ENCODE results near the gene MID2.
A peak's percentile ranks its signal among the peaks of the same experiment; 100 is the strongest.
"Not testable (repeated sequence)": the region's sequence is repeated elsewhere in the genome, so short reads cannot be mapped to it uniquely, and the experiment has no call there.

MID2 gene, protein sequence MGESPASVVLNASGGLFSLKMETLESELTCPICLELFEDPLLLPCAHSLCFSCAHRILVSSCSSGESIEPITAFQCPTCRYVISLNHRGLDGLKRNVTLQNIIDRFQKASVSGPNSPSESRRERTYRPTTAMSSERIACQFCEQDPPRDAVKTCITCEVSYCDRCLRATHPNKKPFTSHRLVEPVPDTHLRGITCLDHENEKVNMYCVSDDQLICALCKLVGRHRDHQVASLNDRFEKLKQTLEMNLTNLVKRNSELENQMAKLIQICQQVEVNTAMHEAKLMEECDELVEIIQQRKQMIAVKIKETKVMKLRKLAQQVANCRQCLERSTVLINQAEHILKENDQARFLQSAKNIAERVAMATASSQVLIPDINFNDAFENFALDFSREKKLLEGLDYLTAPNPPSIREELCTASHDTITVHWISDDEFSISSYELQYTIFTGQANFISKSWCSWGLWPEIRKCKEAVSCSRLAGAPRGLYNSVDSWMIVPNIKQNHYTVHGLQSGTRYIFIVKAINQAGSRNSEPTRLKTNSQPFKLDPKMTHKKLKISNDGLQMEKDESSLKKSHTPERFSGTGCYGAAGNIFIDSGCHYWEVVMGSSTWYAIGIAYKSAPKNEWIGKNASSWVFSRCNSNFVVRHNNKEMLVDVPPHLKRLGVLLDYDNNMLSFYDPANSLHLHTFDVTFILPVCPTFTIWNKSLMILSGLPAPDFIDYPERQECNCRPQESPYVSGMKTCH

DNA sequence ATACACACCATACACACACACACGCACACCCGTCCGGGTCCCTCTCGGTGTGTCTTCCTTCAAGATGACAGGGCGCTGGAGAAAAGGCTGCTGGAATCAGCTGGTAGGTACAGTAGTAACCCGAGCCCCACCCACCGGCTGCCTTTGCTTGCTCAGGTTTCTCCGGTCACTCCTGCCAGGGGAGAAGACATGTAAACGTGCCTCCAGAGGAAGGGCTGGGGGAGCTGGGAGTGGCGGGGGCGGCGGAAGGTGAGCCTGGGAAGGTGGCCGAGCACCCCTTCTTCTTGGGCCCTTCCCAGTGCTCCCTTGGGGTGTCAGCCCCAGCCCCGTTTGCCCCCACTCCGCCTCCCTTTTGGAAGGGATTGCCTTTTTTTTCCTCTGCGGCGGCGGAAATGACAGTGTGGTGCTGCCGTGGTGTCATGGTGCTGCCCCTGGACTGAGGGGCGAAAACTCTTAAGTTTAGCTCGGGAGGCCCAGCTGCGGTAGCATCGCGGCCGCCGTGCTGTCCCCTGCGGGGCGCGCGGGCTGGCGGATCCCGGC is at the start of gene MID2:
TSS of gene MID2 (plus strand) at position 169 of the 540 bp plus-strand sequence. CDS start 561 bp downstream, outside the sequence.
- peak; percentile 52 for DNase-seq

DNA sequence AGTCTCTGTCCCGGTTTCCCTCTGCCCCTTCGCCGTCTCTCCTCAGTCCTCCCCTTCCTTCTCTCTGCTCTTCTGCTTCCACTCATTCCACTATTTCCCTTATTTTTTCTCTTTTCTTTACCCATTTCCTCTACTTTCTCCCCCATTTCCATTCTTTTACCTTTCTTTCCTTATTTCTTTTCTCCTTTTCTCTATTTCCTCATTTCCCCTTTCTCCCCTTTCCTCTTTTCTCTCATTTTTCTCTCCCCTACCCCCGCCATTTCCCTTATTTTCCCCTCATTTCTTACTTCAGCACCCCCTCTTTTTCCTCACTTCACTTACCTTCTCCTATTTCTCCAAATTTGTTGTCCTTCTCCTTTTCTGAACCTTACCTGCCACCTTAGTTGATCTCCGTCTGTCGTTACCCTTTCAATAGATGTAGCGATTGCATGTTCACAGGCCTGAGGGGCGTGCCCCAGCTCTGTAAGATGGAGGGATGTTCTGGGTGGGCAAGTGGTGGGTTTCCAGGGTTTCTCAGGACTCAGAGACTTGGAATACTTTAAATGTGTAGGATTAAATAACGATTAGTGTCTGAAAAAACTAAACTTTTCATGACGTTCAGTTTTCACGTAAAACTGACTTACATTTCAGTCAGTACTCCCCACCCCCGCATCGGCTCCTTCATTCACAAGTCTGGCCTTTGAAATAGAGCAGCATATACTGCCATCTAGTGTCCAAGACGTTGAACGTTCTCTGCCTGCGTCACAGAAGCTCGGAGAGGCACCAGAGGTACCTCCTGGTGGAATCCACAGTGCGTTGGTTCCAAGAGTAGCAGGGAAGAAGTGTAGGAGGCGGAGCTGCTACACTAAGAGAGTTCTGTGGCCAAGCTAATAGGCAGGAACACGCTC is 48.8 kb upstream of the MID2 start:
- DNase-seq, result peak; percentile 80

DNA sequence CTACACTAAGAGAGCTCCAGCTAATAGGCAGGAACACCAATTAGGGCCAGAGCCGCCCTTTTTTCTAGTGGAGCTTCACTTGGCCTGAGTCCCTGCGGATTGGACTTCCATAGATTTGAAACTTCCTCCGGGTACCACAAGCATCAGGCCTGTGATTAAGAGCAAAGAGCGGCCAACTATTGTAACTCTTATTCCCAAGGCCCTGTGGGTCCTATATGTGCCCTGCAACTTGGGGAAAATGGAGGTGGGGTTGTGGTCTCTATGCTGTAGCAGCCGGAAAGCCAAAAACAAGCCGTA is 48.2 kb upstream of the MID2 start, which contains the start of gene NCBP2L:
TSS of gene NCBP2L (plus strand) at position 198 of the 297 bp plus-strand sequence. CDS start 16,488 bp downstream, outside the sequence.
- DNase-seq, result no peak

DNA sequence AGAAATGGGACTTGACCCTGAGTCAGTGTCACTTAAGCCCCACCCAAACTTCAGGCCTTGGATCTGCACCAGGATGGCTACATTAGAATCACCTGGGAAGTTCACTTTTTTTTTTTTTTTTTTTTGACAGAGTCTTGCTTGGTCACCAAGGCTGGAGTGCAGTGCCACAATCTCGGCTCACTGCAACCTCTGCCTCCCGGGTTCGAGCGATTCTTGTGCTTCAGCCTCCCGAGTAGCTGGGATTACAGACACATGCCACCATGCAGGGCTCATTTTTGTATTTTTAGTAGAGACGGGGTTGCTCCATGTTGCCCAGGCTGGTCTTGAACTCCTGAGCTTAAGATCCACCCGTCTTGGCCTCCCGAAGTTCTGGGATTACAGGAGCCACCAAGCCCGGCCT is 45.1 kb upstream of the MID2 start:
- DNase-seq, result no peak

DNA sequence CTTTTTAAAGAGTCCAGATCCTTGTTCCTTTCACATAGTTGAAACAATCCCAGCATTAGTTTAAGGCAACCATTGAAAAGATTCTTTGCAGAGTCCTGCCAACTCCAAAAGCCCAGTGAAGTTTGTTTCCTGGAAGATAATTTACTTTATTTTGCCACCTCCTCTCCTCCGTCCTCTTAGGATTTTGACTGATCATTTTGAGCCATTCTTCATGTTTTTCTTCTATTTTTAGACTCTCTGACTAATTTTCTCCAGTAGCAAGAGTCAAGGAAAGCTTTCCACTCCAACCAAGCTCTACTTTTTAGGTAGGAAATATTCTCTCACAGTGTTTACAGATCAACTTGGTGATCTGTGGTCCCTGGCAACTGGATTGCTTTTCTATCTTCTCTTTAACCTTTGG is 37.8 kb upstream of the MID2 start:
- no peak for DNase-seq

DNA sequence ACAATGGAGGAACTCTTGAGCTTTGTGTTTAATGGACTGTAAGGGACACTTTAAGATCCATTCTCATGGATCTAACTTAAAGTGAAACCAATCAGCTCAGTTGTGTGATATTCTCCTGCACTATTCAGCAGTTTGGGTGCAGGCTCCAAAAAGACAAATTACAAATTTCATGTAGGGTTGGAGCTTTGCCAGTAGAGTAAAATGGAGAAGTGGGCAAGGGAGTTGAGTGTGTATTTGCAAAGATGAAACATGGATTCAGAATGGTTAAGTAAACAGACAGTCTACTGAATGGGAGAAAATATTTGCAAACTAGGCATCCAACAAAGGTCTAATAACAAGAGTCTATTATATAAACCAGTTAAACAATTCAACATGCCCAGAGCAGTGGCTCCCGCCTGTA is 21.2 kb upstream of the MID2 start:
- DNase-seq, result no peak

DNA sequence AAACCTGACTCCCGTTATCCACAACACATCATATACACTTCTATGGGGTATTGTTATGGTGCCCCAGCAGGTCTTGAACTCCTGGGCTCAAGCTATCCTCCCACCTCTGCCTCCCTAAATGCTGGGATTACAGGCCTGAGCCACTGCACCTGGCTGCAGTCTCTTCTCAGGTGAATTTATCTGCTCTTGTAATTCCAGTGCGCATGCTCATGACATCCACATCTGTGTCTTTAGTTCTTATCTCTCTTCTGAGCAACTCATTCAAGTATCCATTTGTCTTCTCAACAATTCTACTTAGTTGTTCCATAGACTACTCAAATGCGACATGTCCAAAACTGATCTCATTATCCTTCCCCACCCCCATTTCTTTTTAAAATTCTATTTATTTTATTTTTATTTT is 20.5 kb upstream of the MID2 start:
- DNase-seq, result no peak

DNA sequence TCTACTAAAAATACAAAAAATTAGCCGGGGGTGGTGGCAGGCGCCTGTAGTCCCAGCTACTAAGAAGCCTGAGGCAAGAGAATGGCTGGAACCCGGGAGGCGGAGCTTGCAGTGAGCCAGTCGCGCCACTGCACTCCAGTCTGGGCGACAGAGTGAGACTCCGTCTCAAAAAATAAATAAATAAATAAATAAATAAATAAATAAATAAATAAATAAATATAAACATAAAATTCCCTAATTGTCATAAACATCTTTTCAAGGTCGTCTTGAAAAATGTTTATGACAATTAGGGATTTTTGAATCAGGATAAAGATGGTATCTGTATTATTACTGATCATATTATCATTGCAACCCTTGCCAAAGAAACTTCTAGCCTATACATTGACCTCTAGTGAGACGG is 15.6 kb upstream of the MID2 start:
- not testable (repeated sequence) for DNase-seq

DNA sequence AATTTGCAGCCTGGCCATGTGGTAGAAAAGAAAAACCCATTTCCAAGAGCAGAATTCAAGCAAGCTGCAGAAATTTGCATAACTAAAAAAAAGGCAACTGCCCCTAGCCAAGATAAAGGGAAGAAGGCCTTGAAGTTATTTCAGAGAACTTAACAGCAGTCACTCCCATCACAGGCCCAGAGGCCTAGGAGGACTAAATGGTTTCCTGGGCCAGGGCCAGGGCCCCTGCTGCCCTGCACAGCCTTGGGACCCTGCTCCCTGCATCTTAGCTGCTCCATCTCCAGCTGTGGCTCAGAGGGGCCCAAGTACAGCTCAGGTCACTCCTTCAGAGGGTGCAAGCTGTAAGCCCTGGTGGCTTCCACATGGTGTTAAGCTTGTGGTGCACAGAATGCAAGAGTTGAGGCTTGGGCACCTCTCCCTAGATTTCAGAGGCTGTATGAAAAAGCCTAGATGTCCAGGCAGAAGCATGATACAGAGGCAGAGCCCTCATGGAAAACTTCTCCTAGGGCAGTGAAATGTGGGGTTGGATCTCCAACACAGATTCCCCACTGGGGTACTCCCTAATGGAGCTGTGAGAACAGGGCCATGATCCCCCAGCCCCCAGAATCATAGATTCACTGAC is 6.7 kb upstream of the MID2 start:
- no peak for DNase-seq

DNA sequence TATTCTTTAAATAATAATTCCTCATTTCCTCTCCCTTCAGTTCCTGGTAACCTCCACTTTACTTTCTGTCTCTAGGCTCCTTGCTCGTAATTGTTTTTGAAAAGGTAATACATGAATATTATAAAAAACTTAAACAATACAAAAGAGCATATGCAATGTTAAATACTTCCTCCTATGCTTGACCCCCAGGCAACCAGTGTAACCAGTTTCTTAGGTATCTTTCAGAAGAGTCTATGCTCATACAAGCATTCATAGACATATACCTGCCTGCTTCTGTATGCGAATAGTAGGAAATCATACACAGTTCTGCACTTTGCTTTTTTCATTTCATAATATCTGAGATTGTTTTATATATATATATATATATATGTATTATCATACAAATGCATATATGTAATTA is 2.6 kb upstream of the MID2 start:
- DNase-seq, result no peak

DNA sequence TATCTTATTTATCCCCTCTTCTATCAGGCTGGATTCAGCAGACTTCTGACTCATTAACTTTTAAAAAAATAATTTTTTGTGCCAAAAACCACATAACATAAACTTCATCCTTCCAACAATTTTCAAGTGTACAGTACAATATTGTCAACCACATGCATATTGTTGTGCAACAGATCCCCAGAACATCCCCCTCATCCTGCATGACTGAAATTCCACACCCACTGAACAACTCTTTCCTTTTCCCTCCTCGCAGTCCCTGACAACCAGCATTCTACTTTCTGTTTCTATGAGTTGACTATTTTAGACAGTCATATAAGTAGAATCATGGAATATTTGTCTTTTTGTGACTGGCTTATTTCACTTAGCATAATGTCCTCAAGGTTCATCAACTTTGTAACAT is 2.2 kb upstream of the MID2 start:
- DNase-seq, result peak; percentile 76

DNA sequence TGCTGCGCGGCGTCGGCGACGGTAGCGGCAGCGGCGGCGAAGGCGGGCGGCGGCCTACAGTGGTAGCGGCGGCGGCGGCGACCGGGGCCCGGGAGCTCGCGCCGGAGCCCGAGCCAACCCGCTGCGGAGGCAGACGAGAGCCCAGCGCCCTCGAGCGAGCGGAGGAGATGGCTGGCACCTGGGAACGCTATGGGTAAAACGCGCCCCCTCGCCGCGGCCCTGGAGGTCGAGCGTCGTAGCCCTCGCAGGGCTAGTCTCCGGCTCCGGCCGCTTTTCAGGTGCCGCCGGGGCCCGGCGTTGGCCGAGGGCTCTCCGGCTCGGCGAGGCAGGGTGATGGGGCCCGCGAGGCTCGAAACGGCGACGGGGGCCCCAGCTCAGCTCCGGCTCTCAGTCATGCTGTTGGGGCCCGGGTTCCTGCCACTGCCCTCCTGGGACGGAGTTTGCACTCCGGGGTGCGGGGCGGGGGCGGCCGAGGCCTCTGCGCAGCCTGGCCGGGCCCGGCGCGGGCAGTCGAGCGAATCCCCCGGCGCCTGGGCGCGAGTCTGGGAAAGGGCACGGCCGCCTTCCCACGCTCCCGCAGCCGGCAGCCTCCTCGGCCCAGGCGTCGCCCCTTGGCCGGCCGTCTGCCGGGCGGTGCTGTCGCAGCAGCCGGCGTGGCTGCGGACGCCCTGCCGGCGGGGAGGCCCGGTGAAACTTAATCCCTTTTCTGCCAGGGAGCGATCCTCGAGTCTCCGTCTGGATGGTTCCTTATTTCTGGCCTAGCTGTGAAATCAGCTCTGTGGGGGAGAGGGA is 768 bp downstream of the MID2 start:
- DNase-seq, result peak; percentile 57

DNA sequence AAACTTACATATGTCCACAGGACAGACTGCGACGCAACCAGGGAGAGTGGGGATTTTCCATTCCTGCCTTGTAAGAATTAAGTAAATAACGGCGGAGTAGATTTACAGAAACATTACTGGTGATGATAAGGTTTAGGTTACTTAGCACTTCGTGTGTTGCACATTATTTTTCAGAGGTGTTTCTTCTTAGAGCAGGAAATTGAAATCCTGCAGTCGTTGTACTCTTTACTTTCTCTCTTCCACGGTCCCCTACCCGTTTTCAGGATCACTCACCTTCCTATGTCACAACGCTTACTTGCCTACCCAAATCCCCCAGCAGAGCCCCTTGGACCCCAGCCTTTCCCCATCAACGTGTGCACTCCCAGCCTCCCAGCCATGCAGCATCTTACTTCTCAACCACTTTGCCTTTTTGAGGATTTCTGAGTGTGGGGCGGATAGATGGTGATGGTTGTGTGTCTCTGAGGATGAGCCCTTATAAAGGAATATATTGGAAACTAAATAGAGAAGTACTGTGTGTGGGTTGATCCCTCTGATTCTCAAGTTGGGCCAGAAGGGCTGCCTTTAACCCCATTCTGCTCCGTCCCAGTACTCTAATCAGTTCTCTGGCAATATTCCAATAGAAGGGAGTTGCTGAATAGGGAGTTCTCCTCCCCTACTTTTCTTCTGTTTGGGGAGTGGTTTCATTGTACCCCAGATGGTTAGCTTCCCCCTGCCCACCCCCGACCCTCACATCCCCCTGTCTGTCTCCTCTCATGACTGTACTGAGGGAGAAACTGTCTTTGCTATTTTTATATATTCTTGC is 1.6 kb downstream of the MID2 start:
- no peak for DNase-seq

DNA sequence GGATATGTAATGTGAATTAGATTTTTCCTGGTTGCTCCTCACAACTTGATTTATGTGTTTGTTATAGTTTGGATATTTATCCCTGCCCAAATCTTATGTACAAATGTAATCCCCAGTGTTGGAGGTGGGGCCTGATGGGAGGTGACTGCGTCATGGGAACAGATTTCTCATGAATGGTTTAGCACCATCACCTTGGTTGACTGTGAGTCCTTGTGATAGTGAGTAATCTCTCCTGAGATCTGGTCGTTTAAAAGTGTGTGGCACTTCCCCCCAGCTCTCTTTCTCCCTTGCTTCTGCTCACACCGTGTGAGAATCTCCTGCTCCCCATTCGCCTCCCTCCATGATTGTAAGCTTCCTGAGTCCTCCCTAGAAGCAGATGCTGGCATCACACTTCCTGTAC is 2.2 kb downstream of the MID2 start:
- no peak for DNase-seq

DNA sequence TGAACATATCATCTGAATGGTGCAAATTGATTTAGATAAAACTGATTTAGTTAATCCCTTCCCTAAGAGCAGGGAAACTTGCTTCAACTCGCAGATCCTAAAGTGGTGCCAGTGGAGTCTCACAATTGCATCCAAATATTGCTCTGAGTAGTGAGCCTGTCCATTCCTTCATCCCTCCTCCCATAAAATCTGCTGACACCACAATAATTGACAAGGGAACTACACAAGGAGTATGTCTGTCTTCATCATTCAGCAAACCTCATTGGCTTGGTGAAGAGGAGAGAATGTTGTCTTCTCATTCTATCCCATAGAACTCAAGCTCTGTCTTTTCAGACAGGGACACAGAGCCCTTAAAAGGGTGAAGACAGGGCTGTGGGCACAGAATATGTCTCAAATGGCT is 4.2 kb downstream of the MID2 start:
- DNase-seq, result no peak

DNA sequence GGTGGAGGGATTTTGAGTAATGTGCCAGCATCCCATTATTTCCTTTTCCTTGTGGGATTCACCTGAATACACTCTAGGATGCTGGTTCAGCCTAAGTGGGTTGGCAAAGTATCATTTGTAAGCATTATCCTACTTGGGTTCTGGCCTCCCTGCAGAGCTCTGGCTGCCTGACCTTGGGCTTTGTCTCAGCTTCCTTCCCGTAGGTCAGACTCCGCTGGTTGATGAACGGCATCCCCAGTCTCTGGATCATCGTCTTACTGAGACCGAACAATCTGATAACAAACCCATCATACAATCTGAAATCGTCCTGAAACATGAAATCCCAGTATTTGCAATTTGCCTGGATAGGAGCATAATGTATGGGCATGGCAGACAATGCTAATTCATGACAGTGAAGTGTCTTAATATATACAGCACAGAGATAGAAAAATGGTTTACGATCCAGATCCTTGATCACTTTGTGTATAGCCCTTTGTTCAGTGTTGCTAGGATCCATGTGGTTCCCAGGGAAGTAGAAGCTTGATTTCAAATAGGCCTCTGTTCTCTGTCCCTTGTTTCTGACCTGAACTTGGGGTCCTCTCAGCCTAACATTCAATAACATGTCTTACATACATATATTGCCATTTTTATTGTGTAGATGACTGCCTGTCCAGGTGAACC is 5.5 kb downstream of the MID2 start:
- DNase-seq, result no peak

DNA sequence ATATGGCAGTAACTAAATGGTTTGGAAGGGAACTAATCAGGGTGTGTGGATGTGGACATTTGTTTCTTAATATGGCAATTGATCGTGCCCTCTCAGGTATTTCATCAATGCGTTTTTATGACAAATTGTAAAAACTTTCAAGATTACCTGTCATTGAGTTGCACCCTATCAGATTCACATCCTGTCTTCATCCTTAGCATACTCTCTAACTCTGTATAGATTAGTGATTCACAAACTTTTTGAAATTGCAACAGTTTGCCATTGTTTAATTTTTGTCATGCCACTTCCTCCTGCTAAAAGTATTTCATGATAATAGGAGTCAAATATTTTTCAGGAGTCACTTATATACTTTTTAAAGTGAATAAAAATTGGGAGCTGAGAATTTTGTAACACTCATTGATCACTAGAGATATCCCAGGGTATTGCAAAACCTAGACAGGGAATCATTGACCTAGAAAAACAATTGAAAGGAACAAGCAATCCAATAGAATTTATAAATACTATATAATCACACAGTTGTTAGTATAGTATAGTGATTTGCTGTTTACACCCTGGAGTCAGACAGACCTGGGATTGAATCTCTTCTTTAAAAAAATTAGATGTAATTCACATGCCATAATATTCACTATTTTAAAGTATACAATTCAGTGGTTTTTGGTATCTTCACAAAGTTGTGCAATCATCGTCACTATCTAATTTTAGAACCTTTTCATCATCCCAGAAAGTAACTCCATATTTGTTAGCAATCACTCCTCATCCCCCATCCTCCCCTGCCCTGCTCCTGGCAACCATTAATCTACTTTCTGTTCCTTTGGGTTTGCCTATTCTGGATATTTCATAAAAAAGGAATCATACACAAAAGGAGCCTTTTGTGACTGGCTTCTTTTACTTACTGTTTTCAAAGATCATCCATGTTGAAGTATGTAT is 8.9 kb downstream of the MID2 start:
- no peak for DNase-seq

DNA sequence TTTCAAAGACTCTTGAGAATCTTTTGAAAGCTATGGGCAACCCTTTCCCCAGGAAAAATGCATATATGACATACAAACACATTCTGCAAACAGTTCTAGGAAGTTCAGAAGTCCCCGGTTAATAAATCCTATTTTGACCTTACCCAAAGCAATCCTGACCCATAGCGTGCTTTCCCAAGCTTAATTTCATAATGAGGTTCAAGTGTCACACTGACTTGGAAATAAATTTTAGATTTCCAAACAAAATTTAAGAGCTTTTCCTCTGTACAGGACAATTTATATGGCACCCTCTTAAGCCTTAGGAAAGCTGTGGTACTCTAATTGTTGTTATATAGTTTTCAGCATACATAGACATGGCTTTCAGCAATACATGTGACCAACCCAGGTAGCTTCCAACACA is 11.3 kb downstream of the MID2 start:
- no peak for DNase-seq

DNA sequence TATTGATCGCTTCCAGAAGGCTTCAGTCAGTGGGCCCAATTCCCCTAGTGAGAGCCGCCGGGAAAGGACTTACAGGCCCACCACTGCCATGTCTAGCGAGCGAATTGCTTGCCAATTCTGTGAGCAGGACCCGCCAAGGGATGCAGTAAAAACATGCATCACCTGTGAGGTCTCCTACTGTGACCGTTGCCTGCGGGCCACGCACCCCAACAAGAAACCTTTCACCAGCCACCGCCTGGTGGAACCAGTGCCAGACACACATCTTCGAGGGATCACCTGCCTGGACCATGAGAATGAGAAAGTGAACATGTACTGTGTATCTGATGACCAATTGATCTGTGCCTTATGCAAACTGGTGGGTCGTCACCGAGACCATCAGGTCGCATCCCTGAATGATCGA is 15.3 kb downstream of the MID2 start:
- no peak for DNase-seq

Data from fibroblast of skin of right biceps (primary cell).